Measurements from ENCODE around the gene TMF1. TPM values are rescaled to one million over a fixed set of nuclear protein-coding genes. Genes with fewer than 3 reads are reported as not detected.
A peak's percentile ranks its signal among the peaks of the same experiment; 100 is the strongest.

TMF1 gene
- total RNA-seq, 1 donor from 2014 or later: 18.1 TPM

GRCh38 chr3:69020857-69021256, 31.3 kb downstream of the TMF1 start:
- DNase-seq (ENCODE audit: low spot score): no peak
- H3K36me3 Mint-ChIP-seq (ENCODE audit: low read depth, unreplicated experiment): peaks cover 13% of the 10 kb centered on the region
- H3K27ac Mint-ChIP-seq (ENCODE audit: unreplicated experiment): no peak overlapping the region
- H3K9me3 Mint-ChIP-seq (ENCODE audit: unreplicated experiment): no peaks in the 10 kb centered on the region
- H3K4me3 Mint-ChIP-seq (ENCODE audit: unreplicated experiment): no peak overlapping the region
- TF ChIP-seq CTCF (IDR thresholded peaks at IDR 0.05; ENCODE audit: unreplicated experiment): no peak
- peaks cover 1% of the 10 kb centered on the region for H3K27me3 Mint-ChIP-seq (ENCODE audit: unreplicated experiment)
- H3K4me1 Mint-ChIP-seq (ENCODE audit: unreplicated experiment): peaks cover 10% of the 10 kb centered on the region

- H3K36me3 Mint-ChIP-seq (ENCODE audit: low read depth, unreplicated experiment): peaks cover 9% of the 10 kb centered on the region
- H3K4me1 Mint-ChIP-seq (ENCODE audit: unreplicated experiment): peaks cover 7% of the 10 kb centered on the region
- H3K27me3 Mint-ChIP-seq (ENCODE audit: unreplicated experiment): no peaks in the 10 kb centered on the region
- TF ChIP-seq CTCF (IDR thresholded peaks at IDR 0.05; ENCODE audit: unreplicated experiment): peak; percentile 13
- H3K27ac Mint-ChIP-seq (ENCODE audit: unreplicated experiment): no peak overlapping the region
- H3K4me3 Mint-ChIP-seq (ENCODE audit: unreplicated experiment): no peak overlapping the region
- DNase-seq (ENCODE audit: low spot score): no peak
- H3K9me3 Mint-ChIP-seq (ENCODE audit: unreplicated experiment): no peaks in the 10 kb centered on the region
These were observed 31.7 kb downstream of the TMF1 start for GRCh38 chr3:69020424-69020823.

GRCh38 chr3:69016901-69017300, 35.2 kb downstream of the TMF1 start:
- Mint-ChIP-seq H3K27me3 (ENCODE audit: unreplicated experiment) (peaks cover 7% of the 10 kb centered on the region), H3K4me3 (ENCODE audit: unreplicated experiment) (no peak overlapping the region), H3K4me1 (ENCODE audit: unreplicated experiment) (peaks cover 28% of the 10 kb centered on the region), H3K9me3 (ENCODE audit: unreplicated experiment) (no peaks in the 10 kb centered on the region), H3K27ac (ENCODE audit: unreplicated experiment) (peak overlapping the region; percentile 72), H3K36me3 (ENCODE audit: low read depth, unreplicated experiment) (peaks cover 24% of the 10 kb centered on the region)
- TF ChIP-seq CTCF (IDR thresholded peaks at IDR 0.05; ENCODE audit: unreplicated experiment): no peak
- no peak for DNase-seq (ENCODE audit: low spot score)

- H3K4me3 Mint-ChIP-seq (ENCODE audit: unreplicated experiment): no peak overlapping the region
- peaks cover 9% of the 10 kb centered on the region for H3K27me3 Mint-ChIP-seq (ENCODE audit: unreplicated experiment)
- H3K9me3 Mint-ChIP-seq (ENCODE audit: unreplicated experiment): no peaks in the 10 kb centered on the region
- no peak overlapping the region for H3K27ac Mint-ChIP-seq (ENCODE audit: unreplicated experiment)
- peaks cover 35% of the 10 kb centered on the region for H3K4me1 Mint-ChIP-seq (ENCODE audit: unreplicated experiment)
- H3K36me3 Mint-ChIP-seq (ENCODE audit: low read depth, unreplicated experiment): peaks cover 28% of the 10 kb centered on the region
- DNase-seq (ENCODE audit: low spot score): no peak
- TF ChIP-seq CTCF (IDR thresholded peaks at IDR 0.05; ENCODE audit: unreplicated experiment): no peak
These were observed 36.0 kb downstream of the TMF1 start for GRCh38 chr3:69016102-69016501.

GRCh38 chr3:69014022-69014580, 38.0 kb downstream of the TMF1 start:
- Mint-ChIP-seq H3K27ac (ENCODE audit: unreplicated experiment) (peak overlapping the region; percentile 93), H3K4me1 (ENCODE audit: unreplicated experiment) (peaks cover 53% of the 10 kb centered on the region), H3K4me3 (ENCODE audit: unreplicated experiment) (peak overlapping the region; percentile 92), H3K27me3 (ENCODE audit: unreplicated experiment) (peaks cover 9% of the 10 kb centered on the region), H3K36me3 (ENCODE audit: low read depth, unreplicated experiment) (peaks cover 37% of the 10 kb centered on the region), H3K9me3 (ENCODE audit: unreplicated experiment) (no peaks in the 10 kb centered on the region)
- no peak for DNase-seq (ENCODE audit: low spot score)
- TF ChIP-seq CTCF (IDR thresholded peaks at IDR 0.05; ENCODE audit: unreplicated experiment): no peak
